Thyroid gland (tissue), 4 donors: Measurements from ENCODE around the gene SLC11A1. TPM values are rescaled to one million over a fixed set of nuclear protein-coding genes. Genes with fewer than 3 reads are reported as not detected.
A peak's percentile ranks its signal among the peaks of the same experiment; 100 is the strongest.

Experiments
- DNase-seq, 2 donors: peaks; one replicate each; pipeline ENCODE4 v3.0.0-alpha.2; 2019
- H3K27ac ChIP-seq, 3 donors: fragments of 200-600 bp; sonication (generic); 1 replicate in 2 of 3; 2 replicates in 1 of 3; pipeline ENCODE4 v1.5.1; 2016 to 2019; ENCODE audit warnings: mild to moderate bottlenecking in 1 of 3, moderate library complexity in 1 of 3
- H3K27me3 ChIP-seq: fragments of 200-600 bp; sonication (generic); one replicate; pipeline ENCODE4 v1.5.1; 2019
- H3K36me3 ChIP-seq, 2 donors: fragments of 200-600 bp; sonication (generic); one replicate each; pipeline ENCODE4 v1.5.1; 2016 to 2019
- H3K4me1 ChIP-seq, 2 donors: fragments of 200-600 bp; sonication (generic); one replicate each; pipeline ENCODE4 v1.5.1; 2017 to 2019
- H3K4me3 ChIP-seq, 3 donors: fragments of 200-600 bp; sonication (generic); replicated peaks in 1 of 3; 1 replicate in 2 of 3; 2 replicates in 1 of 3; pipeline ENCODE4 v1.5.1; 2016; ENCODE audit warnings: mild to moderate bottlenecking in 1 of 3
- H3K9me3 ChIP-seq: fragments of 200-600 bp; sonication (generic); one replicate; pipeline ENCODE4 v1.5.1; 2017
- POLR2A ChIP-seq, 2 donors: fragments of 450-650 bp; IDR thresholded peaks; one replicate each; pipeline ENCODE4 v1.6.1; 2017; ENCODE audit warnings: antibody characterized with exemption in 2 of 2, mild to moderate bottlenecking in 2 of 2, moderate library complexity in 1 of 2
- WGBS, 2 donors: methylation state at CpG; one replicate each; pipeline ENCODE4 v1.1.5; 2017; 5-methylcytosine and 5-hydroxymethylcytosine counted together
- intact Hi-C: fragments of 100-400 bp; cut with DNase I; formaldehyde crosslinking; loops from one replicate; pipeline ENCODE4 v1.15.1; 2023
- total RNA-seq, 4 donors: library from RNA; depleted of rRNA; stranded (reverse); fragments of >200 nt; gene quantifications; one replicate each; pipeline ENCODE4 v1.2.3, GENCODE V29; 2016
- TF ChIP-seq, protein P1 (sequence below), 6 experiments: fragments of 200-600 bp in 3 of 6; fragments of 450-650 bp in 3 of 6; sonication (generic) in 3 of 6; IDR thresholded peaks; one replicate each; pipeline ENCODE4 v1.5.1; 2016 to 2019; ENCODE audit warnings: antibody characterized with exemption in 6 of 6, mild to moderate bottlenecking in 2 of 6, inconsistent platforms in 1 of 6, moderate library complexity in 1 of 6

SLC11A1 gene
- total RNA-seq, 4 donors from 2014 or later: 1.7 to 14.5 (median 10.1) TPM

DNA sequence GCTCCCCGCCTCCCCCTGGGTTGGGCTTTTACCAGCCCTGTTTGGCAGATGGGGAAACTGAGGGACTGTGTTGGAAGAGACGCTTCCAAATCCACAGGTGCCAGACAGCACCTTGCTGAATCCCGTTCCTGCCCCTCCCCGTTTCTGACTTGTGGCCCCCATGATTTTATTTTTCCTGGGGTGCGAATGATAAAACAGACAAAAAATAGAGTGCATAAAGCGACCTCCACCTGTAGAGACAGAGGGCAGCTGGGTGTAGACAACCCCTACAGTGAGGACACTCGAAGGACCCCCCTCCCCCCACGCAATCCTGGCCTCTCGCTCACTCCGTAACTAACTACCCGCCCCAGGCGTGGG lies 15.4 kb downstream of the SLC11A1 start:
- Histone ChIP-seq H3K36me3 (peaks cover 4 to 17% of the 10 kb centered on the region in 2 donors), H3K4me3 (peak overlapping the region in 2 of 3 donors; percentile 88 to 100), H3K27me3 (no peaks in the 10 kb centered on the region), H3K4me1 (peaks cover 37% of the 10 kb centered on the region in 2 donors), H3K9me3 (no peaks in the 10 kb centered on the region), H3K27ac (peak overlapping the region; percentile 99 to 100 (median 99))
- WGBS, 2 donors: 8 to 13% methylated on average over 11 to 12 of the region's 12 CpGs
- TF ChIP-seq, protein P1, sequence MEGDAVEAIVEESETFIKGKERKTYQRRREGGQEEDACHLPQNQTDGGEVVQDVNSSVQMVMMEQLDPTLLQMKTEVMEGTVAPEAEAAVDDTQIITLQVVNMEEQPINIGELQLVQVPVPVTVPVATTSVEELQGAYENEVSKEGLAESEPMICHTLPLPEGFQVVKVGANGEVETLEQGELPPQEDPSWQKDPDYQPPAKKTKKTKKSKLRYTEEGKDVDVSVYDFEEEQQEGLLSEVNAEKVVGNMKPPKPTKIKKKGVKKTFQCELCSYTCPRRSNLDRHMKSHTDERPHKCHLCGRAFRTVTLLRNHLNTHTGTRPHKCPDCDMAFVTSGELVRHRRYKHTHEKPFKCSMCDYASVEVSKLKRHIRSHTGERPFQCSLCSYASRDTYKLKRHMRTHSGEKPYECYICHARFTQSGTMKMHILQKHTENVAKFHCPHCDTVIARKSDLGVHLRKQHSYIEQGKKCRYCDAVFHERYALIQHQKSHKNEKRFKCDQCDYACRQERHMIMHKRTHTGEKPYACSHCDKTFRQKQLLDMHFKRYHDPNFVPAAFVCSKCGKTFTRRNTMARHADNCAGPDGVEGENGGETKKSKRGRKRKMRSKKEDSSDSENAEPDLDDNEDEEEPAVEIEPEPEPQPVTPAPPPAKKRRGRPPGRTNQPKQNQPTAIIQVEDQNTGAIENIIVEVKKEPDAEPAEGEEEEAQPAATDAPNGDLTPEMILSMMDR (IDR thresholded peaks at IDR 0.05): no peak
- no peak for TF ChIP-seq POLR2A (IDR thresholded peaks at IDR 0.05)
- DNase-seq: no peak
- intact Hi-C loops: no loop called here

- Histone ChIP-seq H3K27ac (peak overlapping the region; percentile 99 to 100 (median 99)), H3K4me3 (peak overlapping the region in 2 of 3 donors; percentile 88 to 100), H3K4me1 (peaks cover 37 to 38% of the 10 kb centered on the region in 2 donors), H3K27me3 (no peaks in the 10 kb centered on the region), H3K9me3 (no peaks in the 10 kb centered on the region), H3K36me3 (peaks cover 8 to 22% of the 10 kb centered on the region in 2 donors)
- TF ChIP-seq POLR2A (IDR thresholded peaks at IDR 0.05): peak; percentile 1 to 62
- TF ChIP-seq, protein P1 (IDR thresholded peaks at IDR 0.05): peak in 1 of 6 experiments; percentile 3
- WGBS, 2 donors: 0% methylated on average over 17 to 27 of the region's 35 CpGs
- intact Hi-C loops: no loop called here
- peak; percentile 87 to 88 for DNase-seq
These were observed 15.9 kb downstream of the SLC11A1 start for GRCh38 chr2:218397820-218398436.

GRCh38 chr2:218398437-218399390 lies 16.6 kb downstream of the SLC11A1 start:
- Histone ChIP-seq H3K9me3 (no peaks in the 10 kb centered on the region), H3K4me1 (peaks cover 38 to 45% of the 10 kb centered on the region in 2 donors), H3K27me3 (no peaks in the 10 kb centered on the region), H3K27ac (peak overlapping the region; percentile 99 to 100 (median 99)), H3K4me3 (peak overlapping the region; percentile 14 to 100 (median 88)), H3K36me3 (peaks cover 16 to 30% of the 10 kb centered on the region in 2 donors)
- peak; percentile 85 to 88 for DNase-seq
- TF ChIP-seq POLR2A (IDR thresholded peaks at IDR 0.05): peak in 1 of 2 donors; percentile 49
- TF ChIP-seq, protein P1 (IDR thresholded peaks at IDR 0.05): peak in 1 of 6 experiments; percentile 12
- 1% methylated on average over 47 to 52 of the region's 95 CpGs for WGBS, 2 donors
- intact Hi-C loops: no loop called here

DNA sequence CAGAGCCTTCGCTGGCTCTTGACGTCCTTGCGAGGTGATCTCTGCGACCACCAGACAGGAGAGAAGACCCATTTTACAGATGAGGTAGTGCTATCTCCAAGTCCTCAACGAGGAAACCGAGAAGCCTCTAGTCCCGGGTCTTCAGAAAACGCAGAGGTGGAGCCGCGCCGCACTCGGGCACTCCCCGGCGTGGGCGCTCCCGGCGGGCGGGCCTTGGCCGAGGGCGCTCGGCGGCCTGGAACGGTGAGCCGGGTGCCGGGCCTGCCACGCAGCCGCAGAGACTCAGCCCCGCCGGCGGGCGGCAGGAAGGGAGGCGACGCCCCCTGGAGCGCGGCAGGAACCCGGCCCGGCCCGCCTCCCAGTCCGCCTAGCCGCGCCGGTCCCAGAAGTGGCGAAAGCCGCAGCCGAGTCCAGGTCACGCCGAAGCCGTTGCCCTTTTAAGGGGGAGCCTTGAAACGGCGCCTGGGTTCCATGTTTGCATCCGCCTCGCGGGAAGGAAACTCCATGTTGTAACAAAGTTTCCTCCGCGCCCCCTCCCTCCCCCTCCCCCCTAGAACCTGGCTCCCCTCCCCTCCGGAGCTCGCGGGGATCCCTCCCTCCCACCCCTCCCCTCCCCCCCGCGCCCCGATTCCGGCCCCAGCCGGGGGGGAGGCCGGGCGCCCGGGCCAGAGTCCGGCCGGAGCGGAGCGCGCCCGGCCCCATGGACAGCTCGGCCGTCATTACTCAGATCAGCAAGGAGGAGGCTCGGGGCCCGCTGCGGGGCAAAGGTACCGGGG lies 17.5 kb downstream of the SLC11A1 start, which contains the start of gene CTDSP1:
CTDSP1 (plus strand) TSS at position 478 of the 776 bp plus-strand sequence; CDS start at position 701, 223 bp downstream.
- 0% methylated on average over 11 to 13 of the region's 78 CpGs for WGBS, 2 donors
- intact Hi-C loops: loop anchor here (5.0 to 10.0 kb wide), 3 partner anchors 127 to 255 kb away; partner anchors contain the start of genes AAMP, BCS1L, CNOT9 and PNKD
- Histone ChIP-seq H3K36me3 (peaks cover 25 to 35% of the 10 kb centered on the region in 2 donors), H3K4me3 (peak within 1 kb of the TSS; percentile 43 to 100 (median 100)), H3K9me3 (no peaks in the 10 kb centered on the region), H3K27me3 (no peaks in the 10 kb centered on the region), H3K4me1 (peaks cover 41 to 48% of the 10 kb centered on the region in 2 donors), H3K27ac (peak within 1 kb of the TSS; percentile 99 to 100 (median 99))
- peak; percentile 71 to 87 for TF ChIP-seq POLR2A (IDR thresholded peaks at IDR 0.05)
- TF ChIP-seq, protein P1 (IDR thresholded peaks at IDR 0.05): peak in 3 of 6 experiments; percentile 18 to 34 (median 20)
- peak; percentile 98 to 99 for DNase-seq
